HepG2 (cell line): Measurements from ENCODE around the gene CD46. TPM values are rescaled to one million over a fixed set of nuclear protein-coding genes. Genes with fewer than 3 reads are reported as not detected.

Experiments used
- ATAC-seq: fragments of 200-7000 bp; cut with Tn5 transposase; 3 replicates; pipeline ENCODE4 v1.9.1; 2020; ENCODE audit warnings: mild to moderate bottlenecking, moderate library complexity
- BruUV-seq: library from RNA; stranded (reverse); fragments of 400-500 nt; replicated peaks from 2 replicates; lab custom pipeline; 2021; lab: Mats Ljungman, UMichigan
- CTCF ChIA-PET: fragments of 300-600 bp; formaldehyde crosslinking; extraction: SDS; loops from one replicate; lab custom pipeline; 2021; ENCODE audit warnings: low total read pairs, inconsistent platforms, low intra/inter-chr PET ratio; lab: Yijun Ruan, JAX
- POLR2A ChIA-PET: fragments of 350-600 bp; sonication (Branson Sonifier 250); formaldehyde crosslinking; loops from one replicate; lab custom pipeline; 2020; ENCODE audit warnings: antibody characterized with exemption, inconsistent platforms; lab: Yijun Ruan, JAX
- DNase-seq: peaks from one replicate; pipeline ENCODE4 v3.0.0-alpha.2; 2015; ENCODE audit warnings: low spot score
- FAIRE-seq: peaks from 3 replicates; lab custom pipeline; 2011; peaks lifted over from hg19 to GRCh38; lab: Jason Lieb, UNC
- H2AFZ ChIP-seq: one replicate; pipeline ENCODE4 v1.6.1; 2011; ENCODE audit warnings: low read length, inconsistent platforms
- H3K27ac ChIP-seq: fragments of 300-600 bp; 3 replicates; pipeline ENCODE4 v1.8.0; 2011; ENCODE audit warnings: mixed run types, mild to moderate bottlenecking, mixed read lengths, low read length, inconsistent platforms; ENCODE audit not compliant: insufficient read depth; ENCODE audit errors: extremely low read length
- H3K27me3 ChIP-seq, 2 experiments: fragments of 200-600 bp in 1 of 2; 2 replicates in 1 of 2; 3 replicates in 1 of 2; pipeline versions ENCODE4 v1.6.0 to v1.8.0; 2011; ENCODE audit warnings: low read length in 2 of 2, mild to moderate bottlenecking in 2 of 2, moderate library complexity in 2 of 2, inconsistent platforms in 1 of 2; ENCODE audit not compliant: insufficient read depth in 2 of 2, control insufficient read depth in 1 of 2
- H3K36me3 ChIP-seq, 2 experiments: fragments of 200-600 bp in 1 of 2; replicated peaks in 1 of 2; 2 replicates in 1 of 2; 3 replicates in 1 of 2; pipeline versions ENCODE4 v1.5.1 to v1.8.0; 2011; ENCODE audit warnings: low read length in 2 of 2, inconsistent platforms in 1 of 2; ENCODE audit not compliant: insufficient read depth in 2 of 2, control insufficient read depth in 1 of 2
- H3K4me1 ChIP-seq: 2 replicates; pipeline ENCODE4 v1.5.1; 2012; ENCODE audit warnings: low read length, inconsistent platforms; ENCODE audit not compliant: insufficient read depth
- H3K4me2 ChIP-seq: 2 replicates; pipeline ENCODE4 v1.6.0; 2011; ENCODE audit warnings: low read depth, low read length, inconsistent platforms
- H3K4me3 ChIP-seq, 3 experiments: fragments of 200-600 bp in 1 of 3; sonication (generic), shearing (Covaris generic) in 1 of 3; replicated peaks in 1 of 3; 2 replicates each; pipeline ENCODE4 v1.5.1; 2011 to 2016; ENCODE audit warnings: low read length in 3 of 3, inconsistent platforms in 2 of 3, low read depth in 2 of 3, mild to moderate bottlenecking in 2 of 3, control low read depth in 1 of 3, mixed read lengths in 1 of 3; ENCODE audit not compliant: insufficient read depth in 1 of 3
- H3K79me2 ChIP-seq: one replicate; pipeline ENCODE4 v1.6.1; 2011; ENCODE audit warnings: low read length, inconsistent platforms; ENCODE audit not compliant: insufficient read depth
- H3K9ac ChIP-seq: 2 replicates; pipeline ENCODE4 v1.6.0; 2011; ENCODE audit warnings: mild to moderate bottlenecking, low read depth, low read length, inconsistent platforms; ENCODE audit not compliant: insufficient read depth
- H3K9me3 ChIP-seq: 2 replicates; pipeline ENCODE4 v1.5.1; 2012; ENCODE audit warnings: mild to moderate bottlenecking, low read length
- H4K20me1 ChIP-seq: 2 replicates; pipeline ENCODE4 v1.6.0; 2011; ENCODE audit warnings: inconsistent platforms, mild to moderate bottlenecking, low read length, moderate library complexity; ENCODE audit not compliant: insufficient read depth
- BCL6 ChIP-seq: IDR thresholded peaks from 2 replicates; pipeline ENCODE4 v1.6.1; 2016; ENCODE audit warnings: missing genetic modification reagents, missing compliant biosample characterization
- CEBPG ChIP-seq: IDR thresholded peaks from 2 replicates; pipeline ENCODE4 v1.6.1; 2016
- FOSL2 ChIP-seq: sonication (generic); formaldehyde crosslinking; IDR thresholded peaks from 2 replicates; pipeline ENCODE4 v1.4.0; 2020; ENCODE audit warnings: missing genetic modification reagents
- GTF3A ChIP-seq: sonication (generic); formaldehyde crosslinking; conservative IDR thresholded peaks from 2 replicates; pipeline ENCODE4 v1.4.0; 2020; ENCODE audit warnings: mild to moderate bottlenecking, missing genetic modification reagents
- KAT8 ChIP-seq: IDR thresholded peaks from 2 replicates; pipeline ENCODE4 v1.6.1; 2016; ENCODE audit warnings: missing genetic modification reagents, missing compliant biosample characterization
- NR2F6 ChIP-seq, 2 experiments: IDR thresholded peaks; 2 replicates each; pipeline ENCODE4 v1.6.1; 2016; ENCODE audit warnings: antibody characterized with exemption in 1 of 2, mild to moderate bottlenecking in 1 of 2
- PITX1 ChIP-seq: sonication (generic); formaldehyde crosslinking; IDR thresholded peaks from 2 replicates; pipeline ENCODE4 v1.5.1; 2020; ENCODE audit warnings: mild to moderate bottlenecking, missing genetic modification reagents
- PLRG1 ChIP-seq: fragments of 450-650 bp; conservative IDR thresholded peaks from 2 replicates; pipeline ENCODE4 v1.6.1; 2016
- POLR2G ChIP-seq: fragments of 200-400 bp; formaldehyde crosslinking; IDR thresholded peaks from 2 replicates; pipeline ENCODE4 v1.6.1; 2018; ENCODE audit warnings: mild to moderate bottlenecking, low read depth, low read length, moderate library complexity
- SMC3 ChIP-seq: IDR thresholded peaks from 2 replicates; pipeline ENCODE4 v1.6.1; 2011; ENCODE audit warnings: low read length, improper control_type of control experiment
- SNAPC2 ChIP-seq: sonication (generic); formaldehyde crosslinking; IDR thresholded peaks from 2 replicates; pipeline ENCODE4 v1.8.1; 2022; ENCODE audit warnings: mild to moderate bottlenecking, missing genetic modification reagents
- STAG1 ChIP-seq: sonication (generic); formaldehyde crosslinking; IDR thresholded peaks from 2 replicates; pipeline ENCODE4 v1.4.0; 2020; ENCODE audit warnings: missing genetic modification reagents
- TSC22D2 ChIP-seq: sonication (generic); formaldehyde crosslinking; IDR thresholded peaks from 2 replicates; pipeline ENCODE4 v1.5.1; 2020; ENCODE audit warnings: missing genetic modification reagents, mild to moderate bottlenecking, borderline replicate concordance
- WGBS: methylation state at CpG from one replicate; pipeline ENCODE4 v1.1.6; 2017; ENCODE audit warnings: low lambda C conversion rate; 5-methylcytosine and 5-hydroxymethylcytosine counted together
- in situ Hi-C: cut with HindIII; loops from 2 replicates; pipeline ENCODE4 v1.10.0; 2017; ENCODE audit warnings: low pct_unique_long_range_greater_than_20kb; ENCODE audit not compliant: extremely low pct_ligation_motif_present
- intact Hi-C: fragments of 100-400 bp; cut with micrococcal nuclease; formaldehyde crosslinking; loops from one replicate; pipeline ENCODE4 v1.10.0; 2022; ENCODE audit not compliant: unreplicated experiment
- polyA plus RNA-seq, 8 experiments: library from polyadenylated mRNA; depleted of rRNA in 3 of 8; stranded (reverse) in 7 of 8; unstranded in 1 of 8; fragments of >200 nt; fragmentation: Illumina TruSeq in 4 of 8; extraction: Trizol in 4 of 8; gene quantifications; 2 replicates each; pipeline versions ENCODE4 v1.2.1 to v1.2.3, GENCODE V29; 2011 to 2016; ENCODE audit warnings: low read depth in 4 of 8, missing spikeins in 1 of 8, mixed read lengths in 1 of 8; ENCODE audit not compliant: insufficient read depth in 1 of 8
- total RNA-seq, 5 experiments: library from RNA; depleted of rRNA; stranded (reverse); fragments of >200 nt; fragmentation: Illumina TruSeq; extraction: Trizol; gene quantifications; 2 replicates each; pipeline ENCODE4 v1.2.3, GENCODE V29; 2016; ENCODE audit warnings: low read depth in 1 of 5
- TF ChIP-seq, protein P1 (sequence below): sonication (generic); formaldehyde crosslinking; IDR thresholded peaks from 2 replicates; pipeline ENCODE4 v1.4.0; 2020; ENCODE audit warnings: missing genetic modification reagents, mild to moderate bottlenecking, borderline replicate concordance
- TF ChIP-seq, protein P2 (sequence below): sonication (generic); formaldehyde crosslinking; IDR thresholded peaks from 2 replicates; pipeline ENCODE4 v1.5.0; 2020; ENCODE audit warnings: mild to moderate bottlenecking, missing genetic modification reagents, moderate library complexity
- TF ChIP-seq, protein P3 (sequence below): IDR thresholded peaks from 2 replicates; pipeline ENCODE4 v1.4.0; 2020; ENCODE audit warnings: mild to moderate bottlenecking, missing genetic modification reagents

Gene CD46
- total and polyA plus RNA-seq, 2 of the 13 experiments (the other 11 are each of a cell fraction or from before 2014, with no cell fraction given): 130 to 277 TPM

DNA sequence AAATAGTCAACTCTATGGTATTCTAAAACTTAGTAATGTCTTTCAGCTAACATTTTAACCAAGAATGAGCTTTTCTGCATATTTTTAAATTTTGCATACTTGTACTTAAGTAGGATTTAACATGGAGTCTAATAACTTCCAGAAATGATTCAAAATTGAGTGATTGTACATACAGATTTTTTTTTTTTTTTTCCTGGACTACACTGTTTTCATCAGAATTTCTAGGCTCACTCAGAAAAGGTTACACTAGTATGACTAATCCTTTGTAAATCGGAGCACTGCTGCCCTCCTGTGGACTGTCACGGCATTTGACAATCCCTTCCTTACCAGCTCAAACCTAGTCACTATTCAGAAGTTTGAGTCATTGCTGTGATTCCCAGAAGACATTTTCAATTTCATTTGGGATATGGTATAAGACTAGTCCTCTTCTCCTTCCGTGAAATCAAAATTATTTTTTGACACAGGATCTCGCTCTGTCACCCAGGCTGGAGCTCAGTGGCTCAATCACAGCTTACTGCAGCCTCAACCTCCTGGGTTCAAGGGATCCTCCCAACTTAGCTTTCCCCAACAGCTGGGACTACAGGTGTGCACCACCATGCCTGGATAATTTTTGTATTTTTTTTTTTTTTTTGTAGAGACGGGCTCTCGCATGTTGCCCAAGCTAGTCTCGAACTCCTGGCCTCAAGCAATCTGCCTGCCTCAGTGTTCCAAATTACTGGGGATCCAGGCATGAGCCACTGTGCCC lies 45.5 kb downstream of the CD46 start:
- no peak overlapping the region for H2AFZ ChIP-seq
- H3K36me3 ChIP-seq: peaks cover 3 to 18% of the 10 kb centered on the region in 2 experiments; a peak in 4 of 5 replicates
- CTCF ChIA-PET: interaction anchor here (1.2 kb wide), 1 partner anchor 218 kb away, joined by 4 read pairs; no protein-coding TSS in a partner anchor
- WGBS: 58% methylated on average over 7 of the region's 7 CpGs
- BruUV-seq: no TSS peak
- H3K4me1 ChIP-seq: no peaks in the 10 kb centered on the region
- POLR2A ChIA-PET: interaction anchor here (0.7 to 1.2 kb wide), 3 partner anchors 26 to 45 kb away, joined by 3 to 10 read pairs (median 4); partner anchors contain the start of gene CD46
- FAIRE-seq (peak; percentile 85), DNase-seq (peak; percentile 76), ATAC-seq (peak; percentile 84)
- in situ Hi-C loops (no loop called here), intact Hi-C loops (loop anchor here (1.0 kb wide), 2 partner anchors 45 to 84 kb away; partner anchors contain the start of gene CD46)
- H3K27me3 ChIP-seq: no peaks in the 10 kb centered on the region
- no peaks in the 10 kb centered on the region for H3K9me3 ChIP-seq
- no peak overlapping the region for H3K27ac ChIP-seq
- no peak overlapping the region for H3K4me3 ChIP-seq
- H3K9ac ChIP-seq: no peak overlapping the region
- no peak overlapping the region for H3K4me2 ChIP-seq
- H3K79me2 ChIP-seq: no peaks in the 10 kb centered on the region
- peaks cover 6% of the 10 kb centered on the region; the same call in 1 of the 2 replicates for H4K20me1 ChIP-seq
- TF ChIP-seq NR2F6 (IDR thresholded peaks at IDR 0.05) (no peak), NR2F6 (CRISPR knock-in tag; IDR thresholded peaks at IDR 0.05) (0 out of 2 replicates have a peak, but pooled peaks have one; percentile 5), SMC3 (peak; percentile 39; the same call in 1 of the 2 replicates), CEBPG (0 out of 2 replicates have a peak, but pooled peaks have one; percentile 7), KAT8 (0 out of 2 replicates have a peak, but pooled peaks have one; percentile 26), GTF3A (CRISPR knock-in tag) (no peak), PITX1 (CRISPR knock-in tag) (0 out of 2 replicates have a peak, but pooled peaks have one; percentile 38), PLRG1 (no peak), STAG1 (CRISPR knock-in tag) (peak; percentile 68), BCL6 (0 out of 2 replicates have a peak, but pooled peaks have one; percentile 37), FOSL2 (CRISPR knock-in tag) (peak; percentile 86), POLR2G (peak; percentile 33; the same call in 1 of the 2 replicates), SNAPC2 (no peak), TSC22D2 (CRISPR knock-in tag) (no peak)
- TF ChIP-seq, protein P1, sequence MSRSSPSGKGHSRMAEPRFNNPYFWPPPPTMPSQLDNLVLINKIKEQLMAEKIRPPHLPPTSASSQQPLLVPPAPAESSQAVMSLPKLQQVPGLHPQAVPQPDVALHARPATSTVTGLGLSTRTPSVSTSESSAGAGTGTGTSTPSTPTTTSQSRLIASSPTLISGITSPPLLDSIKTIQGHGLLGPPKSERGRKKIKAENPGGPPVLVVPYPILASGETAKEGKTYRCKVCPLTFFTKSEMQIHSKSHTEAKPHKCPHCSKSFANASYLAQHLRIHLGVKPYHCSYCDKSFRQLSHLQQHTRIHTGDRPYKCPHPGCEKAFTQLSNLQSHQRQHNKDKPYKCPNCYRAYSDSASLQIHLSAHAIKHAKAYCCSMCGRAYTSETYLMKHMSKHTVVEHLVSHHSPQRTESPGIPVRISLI (CRISPR knock-in tag): 0 out of 2 replicates have a peak, but pooled peaks have one; percentile 32
- TF ChIP-seq, protein P2, sequence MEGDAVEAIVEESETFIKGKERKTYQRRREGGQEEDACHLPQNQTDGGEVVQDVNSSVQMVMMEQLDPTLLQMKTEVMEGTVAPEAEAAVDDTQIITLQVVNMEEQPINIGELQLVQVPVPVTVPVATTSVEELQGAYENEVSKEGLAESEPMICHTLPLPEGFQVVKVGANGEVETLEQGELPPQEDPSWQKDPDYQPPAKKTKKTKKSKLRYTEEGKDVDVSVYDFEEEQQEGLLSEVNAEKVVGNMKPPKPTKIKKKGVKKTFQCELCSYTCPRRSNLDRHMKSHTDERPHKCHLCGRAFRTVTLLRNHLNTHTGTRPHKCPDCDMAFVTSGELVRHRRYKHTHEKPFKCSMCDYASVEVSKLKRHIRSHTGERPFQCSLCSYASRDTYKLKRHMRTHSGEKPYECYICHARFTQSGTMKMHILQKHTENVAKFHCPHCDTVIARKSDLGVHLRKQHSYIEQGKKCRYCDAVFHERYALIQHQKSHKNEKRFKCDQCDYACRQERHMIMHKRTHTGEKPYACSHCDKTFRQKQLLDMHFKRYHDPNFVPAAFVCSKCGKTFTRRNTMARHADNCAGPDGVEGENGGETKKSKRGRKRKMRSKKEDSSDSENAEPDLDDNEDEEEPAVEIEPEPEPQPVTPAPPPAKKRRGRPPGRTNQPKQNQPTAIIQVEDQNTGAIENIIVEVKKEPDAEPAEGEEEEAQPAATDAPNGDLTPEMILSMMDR: peak; percentile 75
- TF ChIP-seq, protein P3, sequence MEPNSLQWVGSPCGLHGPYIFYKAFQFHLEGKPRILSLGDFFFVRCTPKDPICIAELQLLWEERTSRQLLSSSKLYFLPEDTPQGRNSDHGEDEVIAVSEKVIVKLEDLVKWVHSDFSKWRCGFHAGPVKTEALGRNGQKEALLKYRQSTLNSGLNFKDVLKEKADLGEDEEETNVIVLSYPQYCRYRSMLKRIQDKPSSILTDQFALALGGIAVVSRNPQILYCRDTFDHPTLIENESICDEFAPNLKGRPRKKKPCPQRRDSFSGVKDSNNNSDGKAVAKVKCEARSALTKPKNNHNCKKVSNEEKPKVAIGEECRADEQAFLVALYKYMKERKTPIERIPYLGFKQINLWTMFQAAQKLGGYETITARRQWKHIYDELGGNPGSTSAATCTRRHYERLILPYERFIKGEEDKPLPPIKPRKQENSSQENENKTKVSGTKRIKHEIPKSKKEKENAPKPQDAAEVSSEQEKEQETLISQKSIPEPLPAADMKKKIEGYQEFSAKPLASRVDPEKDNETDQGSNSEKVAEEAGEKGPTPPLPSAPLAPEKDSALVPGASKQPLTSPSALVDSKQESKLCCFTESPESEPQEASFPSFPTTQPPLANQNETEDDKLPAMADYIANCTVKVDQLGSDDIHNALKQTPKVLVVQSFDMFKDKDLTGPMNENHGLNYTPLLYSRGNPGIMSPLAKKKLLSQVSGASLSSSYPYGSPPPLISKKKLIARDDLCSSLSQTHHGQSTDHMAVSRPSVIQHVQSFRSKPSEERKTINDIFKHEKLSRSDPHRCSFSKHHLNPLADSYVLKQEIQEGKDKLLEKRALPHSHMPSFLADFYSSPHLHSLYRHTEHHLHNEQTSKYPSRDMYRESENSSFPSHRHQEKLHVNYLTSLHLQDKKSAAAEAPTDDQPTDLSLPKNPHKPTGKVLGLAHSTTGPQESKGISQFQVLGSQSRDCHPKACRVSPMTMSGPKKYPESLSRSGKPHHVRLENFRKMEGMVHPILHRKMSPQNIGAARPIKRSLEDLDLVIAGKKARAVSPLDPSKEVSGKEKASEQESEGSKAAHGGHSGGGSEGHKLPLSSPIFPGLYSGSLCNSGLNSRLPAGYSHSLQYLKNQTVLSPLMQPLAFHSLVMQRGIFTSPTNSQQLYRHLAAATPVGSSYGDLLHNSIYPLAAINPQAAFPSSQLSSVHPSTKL (CRISPR knock-in tag): peak; percentile 27; the same call in 1 of the 2 replicates
